ENCODE measurements around the gene HTR2B.
A peak's percentile ranks its signal among the peaks of the same experiment; 100 is the strongest.
"Not testable (repeated sequence)": the region's sequence is repeated elsewhere in the genome, so short reads cannot be mapped to it uniquely, and the experiment has no call there.

Gene HTR2B

GRCh38 chr2:231124838-231125568 is at the start of gene HTR2B:
HTR2B (minus strand) TSS chr2:231125042; CDS start chr2:231123764, 1,278 bp downstream.
- peak in 1 of 2 donors; percentile 4 for DNase-seq

DNA sequence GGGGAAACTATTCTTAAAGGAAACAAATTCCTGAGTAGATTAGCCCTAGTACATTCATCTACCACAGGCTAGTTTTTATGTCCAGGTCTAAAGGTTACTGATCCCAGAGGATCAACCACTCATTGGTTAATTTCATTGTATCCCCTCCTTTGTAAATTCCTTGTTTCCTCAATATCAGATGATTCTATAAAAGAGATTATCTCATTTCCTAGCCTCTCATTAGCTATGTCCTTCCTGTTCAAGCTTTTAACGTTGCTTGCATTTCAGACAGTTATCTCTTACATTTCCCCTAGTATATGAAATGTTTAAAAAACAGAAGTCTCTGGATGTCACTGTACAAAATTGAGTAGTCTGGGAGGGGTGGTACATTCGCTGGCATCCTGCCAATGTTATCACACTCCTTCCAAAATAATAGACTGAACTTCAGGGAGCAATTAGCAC is 49.4 kb upstream of the HTR2B start:
- no peak for DNase-seq

DNA sequence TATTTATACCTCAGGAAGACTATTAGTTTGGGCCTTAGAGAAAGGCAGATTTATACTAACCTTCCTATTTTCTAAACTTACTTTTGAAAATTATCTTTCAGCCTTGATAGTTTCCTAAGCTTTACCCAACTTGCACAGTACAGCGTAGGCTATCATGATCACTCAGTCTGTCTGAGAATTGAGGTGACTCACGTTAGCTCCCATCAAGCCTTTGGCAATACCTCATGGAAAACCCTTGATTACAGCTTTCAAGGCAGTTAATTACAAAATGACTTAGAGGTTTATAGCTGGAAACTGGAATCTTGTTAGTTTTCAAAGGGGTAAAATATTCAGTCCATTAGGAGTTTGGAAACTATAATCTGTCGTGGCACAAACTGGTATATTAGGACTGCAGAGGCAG is 47.2 kb upstream of the HTR2B start:
- no peak for DNase-seq

GRCh38 chr2:231170055-231170454 is 45.2 kb upstream of the HTR2B start:
- no peak for DNase-seq

- no peak for DNase-seq
These were observed 44.6 kb upstream of the HTR2B start for GRCh38 chr2:231169488-231169887.

GRCh38 chr2:231168460-231169139 is 43.8 kb upstream of the HTR2B start:
- no peak for DNase-seq

DNA sequence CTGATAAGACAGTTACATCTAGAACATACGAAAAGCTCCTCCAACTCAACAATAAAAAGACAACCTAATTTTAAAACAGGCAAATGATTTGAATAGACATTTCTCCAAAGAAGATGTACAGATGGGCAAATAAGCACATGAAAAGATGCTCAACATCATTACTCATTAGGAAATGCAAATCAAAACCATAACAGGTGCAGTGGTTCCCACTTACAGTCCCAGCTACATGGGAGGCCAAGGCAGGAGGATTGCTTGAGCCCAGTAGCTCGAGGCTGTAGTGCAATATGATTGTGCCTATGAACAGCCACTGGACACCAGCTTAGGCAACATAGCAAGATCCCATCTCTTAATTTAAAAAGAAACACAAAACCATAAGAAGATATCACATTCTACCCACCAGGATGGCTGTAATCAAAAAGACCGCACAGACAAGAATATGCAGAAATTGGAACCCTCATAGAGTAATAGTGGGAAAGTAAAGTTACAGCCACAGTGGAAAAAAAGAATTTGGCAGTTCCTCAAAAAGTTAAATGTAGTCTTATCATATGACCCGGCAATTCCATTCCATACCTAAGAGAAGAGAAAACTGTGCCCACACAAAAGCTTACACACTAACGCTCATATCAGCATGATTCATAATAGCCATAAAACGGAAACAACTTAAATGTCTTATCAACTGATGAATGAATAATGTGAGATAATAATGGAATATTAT is 43.1 kb upstream of the HTR2B start:
- DNase-seq, result no peak

- no peak for DNase-seq
These were observed 38.7 kb upstream of the HTR2B start for GRCh38 chr2:231163414-231164095.

- DNase-seq, result no peak
These were observed 38.2 kb upstream of the HTR2B start for GRCh38 chr2:231163011-231163410.

DNA sequence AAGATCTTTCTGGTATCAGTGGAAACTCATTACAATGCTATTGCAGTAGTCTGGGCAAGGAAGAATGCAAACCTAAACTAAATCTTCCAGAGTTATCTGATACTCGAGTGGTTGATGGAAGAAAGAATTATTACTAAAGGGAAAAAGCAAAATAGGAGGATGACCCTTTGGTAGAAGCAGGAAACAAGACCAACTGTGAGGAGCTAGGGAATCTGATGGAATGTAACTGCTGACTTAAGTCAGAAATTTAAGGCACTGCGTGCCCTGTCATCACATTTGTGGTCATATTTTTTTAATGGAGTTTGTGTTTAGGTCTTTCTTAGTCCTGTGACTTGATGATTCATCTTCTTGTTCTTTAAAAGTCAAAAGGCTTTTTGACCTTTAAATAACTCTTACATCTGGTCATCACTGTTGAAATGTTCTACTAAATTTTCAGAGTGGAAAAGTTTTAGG is 37.1 kb upstream of the HTR2B start:
- DNase-seq, result no peak

- DNase-seq, result no peak
These were observed 36.5 kb upstream of the HTR2B start for GRCh38 chr2:231161252-231161839.

- DNase-seq, result no peak
These were observed 35.9 kb upstream of the HTR2B start for GRCh38 chr2:231160701-231161100.

- no peak for DNase-seq
These were observed 34.5 kb upstream of the HTR2B start for GRCh38 chr2:231159306-231159705.

GRCh38 chr2:231152800-231153557 is 28.1 kb upstream of the HTR2B start:
- no peak for DNase-seq

DNA sequence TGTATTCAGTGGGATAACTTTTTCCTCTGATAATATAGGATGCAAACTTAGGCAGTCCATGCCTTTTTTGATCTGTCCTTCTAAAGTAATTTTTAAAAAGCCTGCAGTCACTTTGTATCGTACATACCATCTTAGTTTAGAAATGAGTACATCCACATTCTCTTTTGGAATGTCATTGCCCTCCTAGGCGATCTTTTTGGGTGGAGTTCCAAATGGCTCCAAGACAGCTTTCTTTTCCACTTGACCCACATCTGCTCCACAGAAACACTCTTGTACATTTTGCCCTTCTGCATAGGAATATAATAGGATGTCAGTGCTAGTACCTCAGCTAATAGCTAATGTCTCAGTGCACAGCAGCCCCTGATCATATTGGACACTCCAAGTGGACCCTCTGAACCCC is 21.8 kb upstream of the HTR2B start:
- no peak for DNase-seq

DNA sequence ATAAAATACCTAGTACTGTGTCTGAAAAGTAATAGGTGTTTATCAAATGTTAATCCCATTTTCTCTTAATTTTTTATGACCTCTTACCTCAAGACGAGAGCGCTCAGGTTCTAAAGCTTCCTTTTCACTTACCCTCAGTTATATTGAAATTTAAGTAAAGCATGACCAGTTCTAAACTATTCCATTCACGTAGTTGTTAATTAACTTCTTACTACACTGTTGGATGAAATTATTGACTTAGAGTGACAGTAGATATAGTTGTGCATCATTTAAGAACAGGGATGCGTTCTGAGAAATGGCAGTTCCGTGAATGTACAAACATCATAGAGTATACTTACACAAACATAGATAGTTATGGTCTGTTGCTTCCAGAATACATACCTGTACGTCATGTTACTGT is 20.1 kb upstream of the HTR2B start:
- DNase-seq, result no peak

- DNase-seq, result not testable (repeated sequence)
These were observed 16.0 kb upstream of the HTR2B start for GRCh38 chr2:231140808-231141207.

DNA sequence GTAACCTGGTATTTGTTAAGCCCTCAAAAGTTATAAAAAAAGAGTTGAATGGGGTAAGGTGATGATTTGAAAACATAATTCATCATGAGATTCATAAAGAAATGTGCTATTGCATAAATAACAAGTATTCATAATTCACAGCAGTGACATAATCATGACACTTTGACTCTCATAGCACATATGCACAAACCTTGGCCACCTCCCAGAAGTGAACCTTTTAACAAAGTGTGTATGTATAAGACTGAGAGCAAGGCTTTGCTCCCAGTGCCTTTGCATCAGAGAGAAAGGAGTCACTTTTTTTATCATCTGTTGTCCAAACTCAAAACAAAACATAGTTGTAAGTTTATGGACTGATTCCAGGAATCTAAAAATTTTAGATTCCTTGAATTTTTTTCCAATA is 15.0 kb upstream of the HTR2B start:
- DNase-seq, result no peak

- DNase-seq, result no peak
These were observed 13.9 kb upstream of the HTR2B start for GRCh38 chr2:231138699-231139098.

DNA sequence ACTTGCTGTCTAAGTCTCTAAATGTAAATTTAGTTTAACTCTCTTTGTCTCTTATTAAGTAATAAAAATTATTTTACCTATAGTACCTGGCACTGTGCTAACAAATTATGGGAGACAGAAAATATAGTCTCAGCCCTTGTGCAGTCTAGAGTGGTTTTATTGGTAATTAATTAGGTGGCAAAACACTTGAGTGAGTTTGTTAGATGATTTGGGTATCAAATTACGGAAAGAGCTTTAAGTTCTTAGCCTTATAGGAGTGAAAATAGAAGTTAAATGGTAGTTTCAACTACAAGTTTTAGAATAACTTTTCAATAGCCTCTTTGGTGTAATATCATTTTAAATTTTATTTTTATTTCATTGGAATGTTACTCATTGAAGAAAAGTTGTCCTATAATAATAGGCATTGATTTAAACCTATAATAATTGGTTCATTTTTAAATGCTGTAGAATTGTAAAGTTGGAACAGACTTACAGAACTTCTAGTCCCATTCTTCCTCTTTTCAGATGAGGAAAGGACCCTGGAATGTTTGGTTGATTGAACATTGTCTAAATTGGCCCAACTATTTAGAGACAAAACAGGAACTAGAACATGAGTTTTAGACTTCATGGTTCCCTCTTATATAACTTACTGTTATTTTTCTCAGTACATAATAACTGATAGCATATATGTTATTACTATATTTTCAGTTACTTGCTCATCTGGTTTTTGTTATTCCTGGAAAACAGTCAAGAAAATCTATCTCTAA is 10.2 kb upstream of the HTR2B start:
- no peak for DNase-seq

All from CD4-positive, alpha-beta T cell treated with Interferon alpha-2 for 1 hour (primary cell).